H1 (cell line): ENCODE results near the gene COL16A1. TPM values are rescaled to one million over a fixed set of nuclear protein-coding genes. Genes with fewer than 3 reads are reported as not detected.

Experiments
- CHD2 ChIP-seq: IDR thresholded peaks from 2 replicates; pipeline ENCODE4 v1.6.1; 2012; ENCODE audit warnings: low read length, improper control_type of control experiment
- EP300 ChIP-seq, 2 experiments: IDR thresholded peaks; 1 replicate in 1 of 2; 2 replicates in 1 of 2; pipeline ENCODE4 v1.6.1; 2011 to 2012; ENCODE audit warnings: low read depth in 2 of 2, low read length in 2 of 2, mild to moderate bottlenecking in 2 of 2, borderline replicate concordance in 1 of 2, inconsistent platforms in 1 of 2, moderate library complexity in 1 of 2
- GTF2F1 ChIP-seq: IDR thresholded peaks from 2 replicates; pipeline ENCODE4 v1.6.1; 2012; ENCODE audit warnings: low read depth, low read length, improper control_type of control experiment, borderline replicate concordance
- polyA plus RNA-seq, 7 experiments: library from polyadenylated mRNA; depleted of rRNA in 3 of 7; stranded (reverse) in 5 of 7; unstranded in 2 of 7; fragments of >200 nt in 5 of 7; fragments of 200-250 nt in 2 of 7; gene quantifications; 1 replicate in 5 of 7; 2 replicates in 1 of 7; 4 replicates in 1 of 7; pipeline versions ENCODE4 v1.2.1 to v1.2.3, GENCODE V29; 2011 to 2013; ENCODE audit warnings: missing spikeins in 2 of 7, mixed read lengths in 2 of 7
- total RNA-seq: library from RNA; stranded (reverse); fragmentation: NEBNext Ultra II Directional; extraction: Animal tissue kit (Norgen Biotek cat#: 25700); gene quantifications from 2 replicates; pipeline ENCODE4 v1.2.1, GENCODE V29; 2021
- TF ChIP-seq, protein P1 (sequence below): IDR thresholded peaks from 2 replicates; pipeline ENCODE4 v1.6.1; 2012; ENCODE audit warnings: inconsistent platforms

Gene COL16A1
- total and polyA plus RNA-seq, 2 of the 8 experiments (the other 6 are each of a cell fraction or from before 2014, with no cell fraction given) = 2.0 to 10.5 TPM

DNA sequence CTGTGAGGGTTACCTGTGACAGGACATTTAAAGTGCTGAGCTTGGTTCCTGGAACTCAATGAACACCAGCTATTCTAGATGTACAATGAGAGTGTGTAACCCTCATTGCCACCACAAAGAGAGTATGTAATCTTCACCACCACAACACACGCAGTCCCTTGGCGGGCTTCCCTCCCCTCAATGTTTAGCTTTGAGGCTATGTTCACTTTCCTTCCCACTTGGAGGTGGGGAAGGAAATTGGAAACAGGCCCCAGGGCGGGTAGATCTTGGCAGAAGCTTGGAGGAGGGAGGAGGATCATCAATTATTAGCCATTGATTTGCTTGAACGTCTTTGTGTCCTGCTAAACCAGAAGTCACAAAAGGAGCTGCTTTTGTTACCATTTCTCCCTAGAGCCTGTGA lies 8.3 kb upstream of the COL16A1 start (continued):
- TF ChIP-seq, protein P1, sequence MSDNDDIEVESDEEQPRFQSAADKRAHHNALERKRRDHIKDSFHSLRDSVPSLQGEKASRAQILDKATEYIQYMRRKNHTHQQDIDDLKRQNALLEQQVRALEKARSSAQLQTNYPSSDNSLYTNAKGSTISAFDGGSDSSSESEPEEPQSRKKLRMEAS = no peak
- no peak for TF ChIP-seq CHD2
- no peak for TF ChIP-seq GTF2F1
- TF ChIP-seq EP300 (IDR thresholded peaks at IDR 0.05; ENCODE audit: borderline replicate concordance in 1 of 2, low read depth in 2 of 2, low read length in 2 of 2) = no peak
